Stimulated activated effector memory CD8-positive, alpha-beta T cell treated with anti-CD3 and anti-CD28 coated beads, Interleukin-12 subunit alpha, Interleukin-12 subunit beta, amount 100 ng/mL, for 72 hours (primary cell): ENCODE measurements around the gene SP2.
A peak's percentile ranks its signal among the peaks of the same experiment; 100 is the strongest.

ENCODE experiments used
- ATAC-seq: fragments of 150-1000 bp; cut with Tn5 transposase; 2 replicates; pipeline ENCODE4 v1.10.0; 2021
- DNase-seq, 2 donors: peaks; one replicate each; pipeline ENCODE4 v3.0.0; 2021 to 2022; ENCODE audit warnings: low spot score in 2 of 2
- H3K27ac Mint-ChIP-seq: one replicate; pipeline ENCODE4 v1.8.0; 2022; ENCODE audit warnings: mild to moderate bottlenecking, mixed read lengths
- H3K36me3 Mint-ChIP-seq: one replicate; pipeline ENCODE4 v1.8.0; 2022; ENCODE audit warnings: mild to moderate bottlenecking, mixed read lengths
- H3K4me1 Mint-ChIP-seq: one replicate; pipeline ENCODE4 v1.8.0; 2022; ENCODE audit warnings: mixed read lengths
- H3K4me3 Mint-ChIP-seq: one replicate; pipeline ENCODE4 v1.8.0; 2022; ENCODE audit warnings: mild to moderate bottlenecking, mixed read lengths
- H3K9me3 Mint-ChIP-seq: one replicate; pipeline ENCODE4 v1.8.0; 2022; ENCODE audit warnings: mixed read lengths

Gene SP2

DNA sequence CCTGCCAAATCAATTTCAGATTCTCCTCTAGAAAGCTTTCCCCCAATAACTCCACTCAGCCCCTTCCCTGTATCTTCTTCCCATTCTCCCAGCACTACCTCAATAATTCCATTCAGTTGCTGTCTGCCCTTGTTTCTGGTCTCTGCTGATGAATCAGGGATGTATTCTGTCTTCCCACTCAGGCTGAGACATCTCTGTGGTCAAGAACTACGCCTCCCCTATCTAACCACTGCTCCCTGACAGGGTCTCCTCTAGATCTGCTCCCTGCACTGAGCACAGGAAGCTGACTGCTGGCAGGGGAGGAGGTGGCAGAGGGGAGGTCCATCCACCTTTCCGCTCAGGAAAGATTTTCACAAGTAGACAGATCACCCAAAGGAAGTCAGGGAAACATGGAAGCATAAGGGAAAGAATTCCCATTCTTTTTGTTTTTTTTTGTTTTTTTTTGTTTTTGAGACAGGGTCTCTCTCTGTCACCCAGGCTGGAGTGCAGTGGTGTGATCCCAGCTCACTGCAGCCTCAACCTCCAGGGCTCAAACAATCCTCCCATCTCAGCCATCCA lies 16.9 kb upstream of the SP2 start:
- DNase-seq (no peak), ATAC-seq (peak; percentile 94)
- Mint-ChIP-seq H3K9me3 (no peaks in the 10 kb centered on the region), H3K36me3 (no peaks in the 10 kb centered on the region), H3K4me1 (peaks cover 13% of the 10 kb centered on the region), H3K27ac (no peak overlapping the region), H3K4me3 (no peak overlapping the region)

DNA sequence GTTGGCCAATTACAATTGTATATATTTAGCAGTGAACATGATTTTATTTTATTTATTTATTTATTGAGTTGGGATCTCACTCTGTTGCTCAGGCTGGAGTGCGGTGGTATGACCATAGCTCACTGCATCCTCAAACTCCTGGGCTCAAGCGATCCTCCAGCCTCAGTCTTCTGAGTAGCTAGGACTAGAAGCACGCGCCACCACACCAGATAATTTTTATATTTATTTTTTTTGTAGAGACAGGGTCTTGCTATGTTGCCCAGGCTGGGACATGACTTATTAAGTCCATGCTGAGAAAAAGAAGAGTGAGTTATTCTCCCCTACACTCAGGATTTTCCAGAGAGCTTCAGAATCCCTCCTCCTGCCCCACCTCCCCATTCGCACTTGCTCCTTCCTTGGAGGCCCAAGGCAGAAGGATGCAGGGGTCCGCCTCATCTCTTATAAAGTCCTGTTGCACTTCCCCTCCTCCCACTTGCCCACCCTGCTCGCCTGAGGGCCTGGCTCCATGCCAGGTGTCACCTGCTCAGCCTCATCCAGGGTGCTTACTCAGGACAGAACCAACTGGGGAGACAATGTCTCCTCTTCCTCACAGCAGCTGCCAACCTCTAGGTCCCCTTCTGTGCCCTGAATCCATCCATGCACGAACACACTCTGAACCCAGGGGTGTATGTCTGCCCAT lies 16.1 kb upstream of the SP2 start:
- no peak for DNase-seq
- Mint-ChIP-seq H3K4me1 (peaks cover 13% of the 10 kb centered on the region), H3K27ac (no peak overlapping the region), H3K36me3 (no peaks in the 10 kb centered on the region), H3K9me3 (no peaks in the 10 kb centered on the region), H3K4me3 (no peak overlapping the region)
- no peak for ATAC-seq

DNA sequence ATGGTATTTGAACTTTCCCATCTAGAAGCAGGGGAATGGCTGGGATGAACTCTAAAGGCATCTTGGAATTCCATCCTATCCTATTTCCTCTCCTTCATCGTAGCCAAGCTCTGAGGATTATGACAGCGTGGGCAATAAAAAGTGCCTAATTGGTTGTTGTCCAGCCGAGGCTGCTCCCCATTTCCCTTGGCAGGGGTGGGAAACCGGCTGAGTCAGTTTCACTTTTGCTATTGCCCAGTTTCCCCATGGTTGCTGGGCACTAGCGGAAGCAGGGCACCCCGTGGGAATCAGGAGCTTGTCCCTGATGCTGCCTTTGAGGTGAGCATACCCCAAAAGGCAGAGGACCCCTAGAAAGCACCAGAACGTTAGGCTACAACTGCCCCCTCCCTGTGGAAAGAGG lies 13.8 kb upstream of the SP2 start:
- no peak overlapping the region for H3K27ac Mint-ChIP-seq
- ATAC-seq = no peak
- H3K36me3 Mint-ChIP-seq = no peaks in the 10 kb centered on the region
- no peak overlapping the region for H3K4me3 Mint-ChIP-seq
- H3K4me1 Mint-ChIP-seq = peaks cover 13% of the 10 kb centered on the region
- no peak for DNase-seq
- no peaks in the 10 kb centered on the region for H3K9me3 Mint-ChIP-seq

DNA sequence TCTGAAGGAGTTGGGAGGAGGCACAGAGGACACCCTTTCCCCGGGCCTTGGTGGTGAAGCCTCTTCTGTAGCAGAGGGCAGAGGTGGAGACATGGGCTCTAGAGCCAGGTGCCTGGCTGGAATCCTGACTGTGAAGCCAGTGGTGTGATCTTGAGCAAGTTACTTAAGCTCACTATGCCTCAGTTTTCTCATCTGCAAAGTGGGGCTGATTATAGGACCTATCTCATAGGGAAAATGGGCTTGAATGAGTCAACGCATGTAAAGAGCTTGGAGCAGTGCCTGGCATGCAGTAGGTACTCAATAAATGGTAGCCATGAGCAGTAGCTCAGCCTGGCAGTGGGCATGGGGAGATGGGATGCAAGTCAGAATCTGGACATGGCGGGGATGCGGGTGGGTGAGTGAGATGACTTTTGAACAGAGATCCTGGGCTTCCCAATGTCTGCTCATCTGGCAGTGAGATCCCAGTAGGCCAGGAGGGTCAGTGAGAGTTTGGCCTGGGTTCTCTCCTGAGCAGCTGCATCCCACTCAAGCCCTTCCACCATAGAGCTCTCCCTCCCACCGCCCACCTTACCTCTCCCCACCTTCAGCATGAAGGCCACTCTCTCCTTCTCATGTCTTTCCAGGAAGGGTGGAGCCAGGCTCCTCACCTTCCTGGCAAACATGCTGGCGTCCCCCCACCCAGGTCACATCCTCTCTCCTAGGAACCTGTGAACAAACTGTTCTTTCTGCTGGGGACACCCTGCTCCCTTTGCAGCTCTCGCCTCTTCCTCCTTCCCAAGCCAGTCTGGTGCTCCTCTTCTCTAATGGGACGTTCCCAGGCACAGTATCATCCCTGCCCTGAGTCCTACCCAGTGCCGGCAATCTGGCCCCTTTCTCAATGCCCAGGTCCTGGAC lies 13.1 kb upstream of the SP2 start:
- Mint-ChIP-seq H3K36me3 (no peaks in the 10 kb centered on the region), H3K4me3 (no peak overlapping the region), H3K4me1 (peaks cover 13% of the 10 kb centered on the region), H3K9me3 (no peaks in the 10 kb centered on the region), H3K27ac (no peak overlapping the region)
- DNase-seq (no peak), ATAC-seq (no peak)

DNA sequence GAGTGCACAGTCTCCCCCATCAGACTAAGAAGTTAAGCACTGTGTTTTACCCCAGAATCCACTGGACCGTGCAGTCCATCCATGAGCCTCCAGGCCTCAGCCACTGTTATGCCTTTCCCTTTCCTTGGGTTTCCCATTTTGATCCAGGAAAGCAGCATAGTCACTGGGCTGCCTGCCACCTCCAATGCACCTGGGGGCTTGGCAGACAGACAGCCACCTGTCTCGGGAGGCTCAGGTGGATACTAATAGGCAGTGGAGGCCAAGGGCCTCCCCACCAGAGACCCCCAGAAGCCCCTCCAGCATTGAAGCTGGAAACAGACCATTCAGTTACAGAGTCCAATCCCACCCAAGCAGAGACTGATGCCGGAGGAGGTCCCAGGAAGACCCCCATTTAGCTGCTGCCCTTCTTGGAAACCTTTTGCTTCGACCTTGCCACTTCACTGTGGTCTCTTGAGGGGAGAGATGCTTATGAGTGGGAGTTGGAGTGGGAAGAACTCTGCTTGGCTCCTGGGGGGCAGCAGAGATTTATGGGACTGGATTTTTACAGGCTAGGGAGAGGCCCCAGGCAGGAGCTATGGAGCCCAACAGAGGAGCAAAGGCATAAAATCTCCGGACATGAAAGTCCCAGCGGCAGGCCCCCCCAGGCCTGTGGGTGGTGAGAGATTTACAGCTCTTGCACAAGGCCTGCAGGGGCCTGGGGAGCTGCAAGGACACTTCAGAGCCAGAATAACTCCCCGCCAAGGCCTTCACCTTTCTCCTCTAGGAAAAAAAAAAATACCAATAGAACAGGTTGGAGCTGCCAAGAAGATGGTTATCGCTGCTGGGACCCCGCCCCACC lies 12.2 kb upstream of the SP2 start:
- H3K36me3 Mint-ChIP-seq = no peaks in the 10 kb centered on the region
- no peak overlapping the region for H3K4me3 Mint-ChIP-seq
- H3K9me3 Mint-ChIP-seq = no peaks in the 10 kb centered on the region
- peaks cover 11% of the 10 kb centered on the region for H3K4me1 Mint-ChIP-seq
- DNase-seq = no peak
- H3K27ac Mint-ChIP-seq = no peak overlapping the region
- no peak for ATAC-seq

DNA sequence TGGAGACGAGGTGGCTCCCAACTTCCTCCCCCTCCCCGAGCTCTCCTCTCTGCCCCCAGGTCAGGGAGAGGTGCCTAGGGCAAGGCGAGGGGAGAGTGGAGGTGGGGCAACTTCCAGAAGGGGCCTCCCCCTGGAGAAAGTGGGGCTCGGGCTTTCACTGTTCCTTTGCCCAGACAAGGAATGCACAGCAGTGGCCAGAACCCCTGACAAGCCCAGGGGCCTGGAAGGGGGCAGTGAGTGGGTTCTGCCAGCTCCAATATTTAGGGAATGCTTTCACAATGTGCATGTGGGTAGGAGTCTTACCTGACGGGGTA lies 11.7 kb upstream of the SP2 start:
- Mint-ChIP-seq H3K36me3 (no peaks in the 10 kb centered on the region), H3K9me3 (no peaks in the 10 kb centered on the region), H3K27ac (no peak overlapping the region), H3K4me3 (no peak overlapping the region), H3K4me1 (peaks cover 6% of the 10 kb centered on the region)
- ATAC-seq (no peak), DNase-seq (no peak)

DNA sequence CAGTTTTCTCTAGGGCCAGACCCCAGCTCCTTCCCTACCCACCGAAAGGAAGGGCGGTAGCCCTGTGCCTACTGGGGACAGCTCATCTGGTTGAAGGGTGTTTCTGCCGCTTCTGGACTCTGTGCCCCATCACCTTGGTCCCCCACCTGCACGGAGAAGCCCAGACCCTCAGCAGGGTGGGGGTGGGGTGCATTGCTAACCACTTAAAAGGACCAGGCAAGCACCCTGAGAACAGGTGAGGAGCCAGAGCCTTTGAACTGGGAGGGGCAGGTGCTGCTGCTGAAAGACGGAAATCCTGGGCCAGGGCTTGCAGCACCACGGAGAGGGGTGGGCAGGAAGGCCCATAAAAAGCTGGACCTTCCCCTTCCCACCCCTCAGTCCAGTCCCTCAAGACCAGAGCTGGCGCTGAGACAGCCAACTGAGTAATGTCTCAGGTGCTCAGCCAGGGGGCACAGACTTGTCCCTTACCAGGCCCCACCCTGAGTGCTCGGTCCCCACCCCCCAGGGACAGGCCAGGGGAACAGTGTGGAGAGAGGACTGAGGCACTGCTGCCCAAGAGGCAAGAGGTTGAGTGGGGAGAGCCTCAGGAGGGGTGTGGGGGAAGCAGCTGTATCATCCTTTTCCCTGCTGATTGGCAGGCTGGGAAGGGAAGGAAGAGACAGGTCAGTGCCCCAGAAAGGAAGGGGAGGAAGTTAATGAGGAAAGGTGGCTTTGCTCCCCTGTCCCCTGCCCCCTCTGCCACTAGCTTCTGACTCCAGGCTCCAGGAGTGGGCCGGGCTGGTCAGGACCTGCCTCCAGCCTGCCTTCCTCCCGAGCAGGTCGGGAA lies 10.9 kb upstream of the SP2 start:
- DNase-seq (no peak), ATAC-seq (no peak)
- no peaks in the 10 kb centered on the region for H3K36me3 Mint-ChIP-seq
- no peak overlapping the region for H3K4me3 Mint-ChIP-seq
- H3K4me1 Mint-ChIP-seq = peaks cover 9% of the 10 kb centered on the region
- H3K27ac Mint-ChIP-seq = no peak overlapping the region
- no peaks in the 10 kb centered on the region for H3K9me3 Mint-ChIP-seq

DNA sequence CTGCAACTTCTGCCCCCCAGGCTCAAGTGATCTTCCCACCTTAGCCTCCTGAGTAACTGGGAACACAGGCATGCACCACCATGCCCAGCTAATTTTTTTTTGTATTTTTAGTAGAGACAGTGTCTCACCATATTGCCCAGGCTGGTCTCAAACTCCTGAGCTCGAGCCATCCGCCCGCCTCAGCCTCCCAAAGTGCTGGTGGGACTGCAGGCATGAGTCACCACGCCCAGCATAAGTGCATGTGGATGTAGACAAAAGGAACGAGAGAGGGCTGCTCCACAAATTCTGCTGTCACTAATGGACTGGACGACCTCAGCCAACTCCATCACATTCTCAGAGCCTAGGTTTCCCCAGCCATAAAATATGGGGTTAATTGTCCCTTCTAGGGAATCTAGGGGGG lies 7.7 kb upstream of the SP2 start:
- no peaks in the 10 kb centered on the region for H3K9me3 Mint-ChIP-seq
- ATAC-seq (no peak), DNase-seq (no peak)
- no peaks in the 10 kb centered on the region for H3K36me3 Mint-ChIP-seq
- no peak overlapping the region for H3K4me3 Mint-ChIP-seq
- H3K27ac Mint-ChIP-seq = no peak overlapping the region
- H3K4me1 Mint-ChIP-seq = peaks cover 8% of the 10 kb centered on the region

DNA sequence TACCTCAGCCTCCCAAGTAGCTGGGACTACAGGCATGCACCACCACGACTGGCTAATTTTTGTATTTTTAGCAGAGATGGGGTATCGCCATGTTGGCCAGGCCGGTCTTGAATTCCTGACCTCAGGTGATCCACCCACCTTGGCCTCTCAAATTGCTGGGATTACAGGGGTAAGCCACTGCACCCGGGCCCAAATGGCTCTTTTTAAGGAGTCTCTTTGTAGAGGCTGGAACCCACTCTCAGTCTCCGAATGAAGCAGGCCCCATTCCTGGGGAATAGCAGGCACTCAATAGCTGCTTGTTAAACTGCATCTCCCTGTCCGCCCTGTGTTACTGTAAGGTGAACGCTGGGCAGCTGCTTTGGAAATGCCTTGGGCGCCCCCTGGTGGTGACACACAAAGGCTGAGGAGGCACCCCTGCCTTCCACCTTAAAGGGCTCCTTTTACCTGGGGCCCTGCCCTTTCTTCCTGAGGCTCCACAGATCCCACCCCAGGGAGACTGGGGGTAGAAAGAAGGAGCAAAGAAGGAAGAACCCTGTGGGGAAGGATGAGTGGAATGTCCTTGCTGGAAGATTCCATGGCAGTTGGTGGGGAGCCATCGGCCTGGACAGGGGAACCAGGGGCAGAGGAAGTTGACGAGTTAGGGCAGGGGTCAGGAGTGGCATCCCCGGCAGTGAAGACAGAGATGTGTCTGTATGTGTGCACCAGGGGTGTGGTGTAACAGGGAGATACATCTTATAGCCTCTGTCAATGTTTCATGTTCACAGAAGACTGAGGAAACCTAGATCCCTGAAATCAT lies 6.1 kb upstream of the SP2 start:
- H3K4me1 Mint-ChIP-seq = peaks cover 19% of the 10 kb centered on the region
- no peak overlapping the region for H3K4me3 Mint-ChIP-seq
- H3K27ac Mint-ChIP-seq = no peak overlapping the region
- peak; percentile 97 for ATAC-seq
- H3K9me3 Mint-ChIP-seq = no peaks in the 10 kb centered on the region
- H3K36me3 Mint-ChIP-seq = no peaks in the 10 kb centered on the region
- peak; percentile 92 to 95 for DNase-seq

DNA sequence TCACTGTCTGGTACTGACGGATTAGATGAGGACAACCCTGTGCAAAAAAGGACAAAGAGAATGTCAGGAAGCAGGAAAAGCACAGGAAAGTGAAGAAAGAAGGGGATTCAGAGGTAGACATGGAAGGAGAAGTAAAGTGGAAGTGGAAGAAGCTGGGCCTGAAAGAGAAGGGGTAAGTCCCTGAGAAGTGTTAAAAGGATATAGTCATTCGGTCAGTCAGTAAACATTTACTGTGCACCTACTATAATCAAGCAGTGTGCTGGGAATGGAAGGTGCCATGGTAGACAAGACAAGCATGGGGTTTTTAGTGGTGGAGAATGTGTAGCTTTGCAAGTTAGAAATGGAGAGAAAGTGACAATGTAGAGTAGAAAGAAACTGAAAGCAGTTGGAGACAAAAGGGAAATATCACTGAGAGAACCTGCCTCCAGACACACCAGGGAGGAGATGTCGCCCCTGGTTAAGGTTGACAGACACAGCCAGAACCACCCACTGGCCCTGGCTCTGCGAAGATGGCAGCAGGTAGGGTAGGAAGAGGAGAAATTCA lies 4.4 kb upstream of the SP2 start:
- DNase-seq (no peak), ATAC-seq (no peak)
- no peak overlapping the region for H3K4me3 Mint-ChIP-seq
- no peak overlapping the region for H3K27ac Mint-ChIP-seq
- H3K36me3 Mint-ChIP-seq = peaks cover 13% of the 10 kb centered on the region
- no peaks in the 10 kb centered on the region for H3K9me3 Mint-ChIP-seq
- H3K4me1 Mint-ChIP-seq = peaks cover 20% of the 10 kb centered on the region

DNA sequence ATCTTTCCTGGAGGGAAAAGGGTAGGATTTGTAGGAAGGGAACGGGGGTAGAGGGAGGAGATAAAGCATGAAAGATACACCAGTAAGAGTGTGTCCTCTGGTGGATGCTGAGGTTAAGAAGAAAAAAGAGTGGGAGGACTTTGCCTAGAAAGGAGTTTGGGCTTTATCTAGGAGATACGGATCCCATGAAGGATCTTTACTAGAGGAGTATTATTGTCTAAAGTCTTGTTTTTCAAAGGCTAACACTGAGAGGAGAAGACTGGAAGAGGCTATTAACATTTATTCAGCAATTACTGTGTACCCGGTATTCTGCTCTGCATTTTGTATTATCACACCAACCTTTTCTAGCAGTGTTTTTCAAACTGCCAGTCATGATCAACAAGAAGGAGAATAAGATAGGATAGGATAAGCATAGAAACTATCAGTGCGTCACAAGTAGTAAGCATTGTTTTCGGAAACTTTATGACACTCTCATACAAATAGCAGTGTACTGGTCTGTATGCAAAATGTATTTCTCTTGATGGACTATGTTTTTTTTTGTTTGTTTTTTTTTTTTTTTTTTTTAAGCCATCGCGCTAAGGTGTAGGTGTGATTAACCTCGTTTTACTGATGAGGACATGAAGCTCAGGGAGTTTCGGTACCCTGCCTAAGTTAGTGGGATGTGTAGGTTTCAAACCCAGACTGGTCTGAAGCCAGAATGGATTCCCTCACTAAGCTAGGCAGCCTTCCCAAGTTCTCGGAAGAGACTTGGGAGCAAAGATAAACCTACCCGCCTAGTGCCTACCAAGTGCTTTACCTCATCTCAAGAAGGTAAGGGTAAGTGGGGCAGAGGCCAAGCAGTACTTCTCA lies 1.3 kb upstream of the SP2 start:
- Mint-ChIP-seq H3K4me3 (peak overlapping the region; percentile 92), H3K4me1 (peaks cover 44% of the 10 kb centered on the region), H3K9me3 (no peaks in the 10 kb centered on the region), H3K27ac (peak overlapping the region; percentile 99), H3K36me3 (peaks cover 28% of the 10 kb centered on the region)
- DNase-seq (no peak), ATAC-seq (no peak)

DNA sequence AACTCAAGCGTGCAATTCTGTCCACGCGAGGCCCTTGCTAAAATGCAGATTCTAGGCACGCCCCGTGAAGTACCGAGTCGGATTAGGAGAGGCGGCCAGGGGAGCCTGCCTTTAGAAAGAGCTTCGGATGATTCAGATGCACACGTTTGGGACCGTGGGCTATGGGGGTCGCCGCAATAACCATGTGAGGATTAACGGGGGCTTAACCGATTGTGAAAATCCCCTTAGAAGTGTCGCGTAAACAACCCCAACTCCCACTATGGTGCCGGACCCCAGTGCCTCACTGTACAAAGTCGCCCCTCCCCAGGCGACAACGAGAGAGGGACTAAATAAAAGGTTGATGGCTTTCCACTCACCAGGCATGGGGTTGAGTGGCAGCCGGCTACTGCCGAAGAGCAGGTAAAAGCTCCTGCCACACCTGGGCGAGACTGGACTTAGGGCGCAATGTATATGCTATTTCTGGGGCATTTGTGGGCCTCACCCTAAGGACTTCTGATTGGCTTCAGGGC lies 635 bp upstream of the SP2 start:
- H3K4me1 Mint-ChIP-seq = peaks cover 45% of the 10 kb centered on the region
- peak overlapping the region; percentile 99 for H3K27ac Mint-ChIP-seq
- H3K36me3 Mint-ChIP-seq = peaks cover 28% of the 10 kb centered on the region
- ATAC-seq = peak; percentile 0
- H3K9me3 Mint-ChIP-seq = no peaks in the 10 kb centered on the region
- peak in 1 of 2 donors; percentile 10 for DNase-seq
- H3K4me3 Mint-ChIP-seq = peak overlapping the region; percentile 92
